ENCODE measurements around the gene DUSP15. TPM values are rescaled to one million over a fixed set of nuclear protein-coding genes. Genes with fewer than 3 reads are reported as not detected.

Gene DUSP15
- total RNA-seq, 1 experiment from 2014 or later, result not detected

DNA sequence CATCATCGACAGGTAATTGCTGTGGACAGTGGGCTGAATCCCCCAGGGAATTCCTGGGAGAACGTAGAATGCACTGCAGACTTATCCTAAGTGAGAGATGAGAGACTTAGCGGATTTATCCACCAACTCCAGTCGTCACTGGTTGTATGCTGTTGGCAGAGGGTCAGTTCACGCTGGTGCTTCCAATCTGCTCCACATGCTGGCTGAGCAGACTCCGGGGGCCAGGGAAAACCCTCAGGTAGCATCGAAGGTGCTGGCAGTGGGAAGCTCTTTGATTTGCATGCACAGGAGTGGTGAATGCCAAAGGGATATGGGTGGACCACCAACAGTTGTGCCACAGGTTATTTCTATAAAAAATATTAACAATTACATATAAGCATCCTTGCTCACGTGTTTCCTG lies 20.3 kb upstream of the DUSP15 start:
- ATAC-seq (no peak), DNase-seq (no peak)
- BruUV-seq (replicated peaks), result no TSS peak
- Histone ChIP-seq H3K4me2 (ENCODE audit: low read length) (no peak overlapping the region), H3K27ac (ENCODE audit: low read length) (no peak overlapping the region), H3F3A (ENCODE audit: low read length, unreplicated experiment) (no peaks in the 10 kb centered on the region), H3K36me3 (ENCODE audit: low read depth, low read length) (no peaks in the 10 kb centered on the region), H2AFZ (ENCODE audit: low read length) (no peak overlapping the region), H3K4me3 (ENCODE audit: low read length) (no peak overlapping the region), H3K9ac (ENCODE audit: low read length) (no peak overlapping the region), H4K20me1 (ENCODE audit: low read length) (no peaks in the 10 kb centered on the region), H3K4me1 (ENCODE audit: insufficient read depth, low read length) (no peaks in the 10 kb centered on the region), H3K9me3 (ENCODE audit: low read length) (no peaks in the 10 kb centered on the region), H3K27me3 (ENCODE audit: low read length) (peaks cover 27% of the 10 kb centered on the region), H3K79me2 (ENCODE audit: low read length) (no peaks in the 10 kb centered on the region), H3K9me2 (replicated peaks; ENCODE audit: low read length) (no peaks in the 10 kb centered on the region)
- CTCF ChIA-PET, result no interaction called here
- POLR2A ChIA-PET (ENCODE audit: unreplicated experiment), result no interaction called here
- TF ChIP-seq, protein P1, sequence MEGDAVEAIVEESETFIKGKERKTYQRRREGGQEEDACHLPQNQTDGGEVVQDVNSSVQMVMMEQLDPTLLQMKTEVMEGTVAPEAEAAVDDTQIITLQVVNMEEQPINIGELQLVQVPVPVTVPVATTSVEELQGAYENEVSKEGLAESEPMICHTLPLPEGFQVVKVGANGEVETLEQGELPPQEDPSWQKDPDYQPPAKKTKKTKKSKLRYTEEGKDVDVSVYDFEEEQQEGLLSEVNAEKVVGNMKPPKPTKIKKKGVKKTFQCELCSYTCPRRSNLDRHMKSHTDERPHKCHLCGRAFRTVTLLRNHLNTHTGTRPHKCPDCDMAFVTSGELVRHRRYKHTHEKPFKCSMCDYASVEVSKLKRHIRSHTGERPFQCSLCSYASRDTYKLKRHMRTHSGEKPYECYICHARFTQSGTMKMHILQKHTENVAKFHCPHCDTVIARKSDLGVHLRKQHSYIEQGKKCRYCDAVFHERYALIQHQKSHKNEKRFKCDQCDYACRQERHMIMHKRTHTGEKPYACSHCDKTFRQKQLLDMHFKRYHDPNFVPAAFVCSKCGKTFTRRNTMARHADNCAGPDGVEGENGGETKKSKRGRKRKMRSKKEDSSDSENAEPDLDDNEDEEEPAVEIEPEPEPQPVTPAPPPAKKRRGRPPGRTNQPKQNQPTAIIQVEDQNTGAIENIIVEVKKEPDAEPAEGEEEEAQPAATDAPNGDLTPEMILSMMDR (conservative IDR thresholded peaks at IDR 0.05; ENCODE audit: low read depth, low read length), result no peak
- TF ChIP-seq EZH2 (IDR thresholded peaks at IDR 0.05; ENCODE audit: low read length, unreplicated experiment), result no peak
- no peak for TF ChIP-seq EZH2phosphoT487 (IDR thresholded peaks at IDR 0.05; ENCODE audit: borderline replicate concordance, low read length)
- intact Hi-C loops (cut with micrococcal nuclease), result no loop called here

DNA sequence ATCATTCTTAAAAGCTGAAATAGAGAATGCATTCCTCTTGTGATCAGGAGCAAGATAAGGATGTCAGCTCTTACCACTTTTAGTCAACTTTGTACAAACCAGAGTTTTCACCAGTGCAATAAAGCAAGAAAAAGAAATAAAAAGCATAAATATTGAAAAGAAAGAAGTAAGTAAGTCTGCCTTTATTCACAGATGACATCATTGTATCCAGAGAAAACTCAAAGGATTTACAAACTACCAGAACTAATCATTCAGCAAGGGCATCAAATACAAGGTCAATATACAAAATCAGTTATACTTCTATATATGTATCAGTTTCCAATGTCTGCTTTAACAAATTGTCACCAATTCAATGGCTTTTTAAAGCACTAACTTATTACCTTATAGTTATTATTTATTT lies 13.5 kb upstream of the DUSP15 start:
- Histone ChIP-seq H3K79me2 (ENCODE audit: low read length) (no peaks in the 10 kb centered on the region), H3K9ac (ENCODE audit: low read length) (no peak overlapping the region), H3F3A (ENCODE audit: low read length, unreplicated experiment) (no peaks in the 10 kb centered on the region), H3K4me2 (ENCODE audit: low read length) (no peak overlapping the region), H3K4me3 (ENCODE audit: low read length) (no peak overlapping the region), H3K27ac (ENCODE audit: low read length) (no peak overlapping the region), H2AFZ (ENCODE audit: low read length) (no peak overlapping the region), H3K36me3 (ENCODE audit: low read depth, low read length) (no peaks in the 10 kb centered on the region), H3K9me2 (replicated peaks; ENCODE audit: low read length) (no peaks in the 10 kb centered on the region), H4K20me1 (ENCODE audit: low read length) (no peaks in the 10 kb centered on the region), H3K9me3 (ENCODE audit: low read length) (no peaks in the 10 kb centered on the region), H3K4me1 (ENCODE audit: insufficient read depth, low read length) (0 out of 2 replicates have a peak, but pooled peaks cover 9% of the 10 kb centered on the region), H3K27me3 (ENCODE audit: low read length) (peaks cover 13% of the 10 kb centered on the region; the same call in 1 of the 2 replicates)
- ChIA-PET POLR2A (ENCODE audit: unreplicated experiment) (no interaction called here), CTCF (interaction anchor here (0.7 kb wide), 1 partner anchor 936 kb away, joined by 3 read pairs; no protein-coding TSS in a partner anchor)
- BruUV-seq (replicated peaks), result no TSS peak
- DNase-seq (no peak), ATAC-seq (no peak)
- no peak for TF ChIP-seq EZH2phosphoT487 (IDR thresholded peaks at IDR 0.05; ENCODE audit: borderline replicate concordance, low read length)
- TF ChIP-seq, protein P1 (conservative IDR thresholded peaks at IDR 0.05; ENCODE audit: low read depth, low read length), result no peak
- no peak for TF ChIP-seq EZH2 (IDR thresholded peaks at IDR 0.05; ENCODE audit: low read length, unreplicated experiment)
- intact Hi-C loops (cut with micrococcal nuclease), result no loop called here

DNA sequence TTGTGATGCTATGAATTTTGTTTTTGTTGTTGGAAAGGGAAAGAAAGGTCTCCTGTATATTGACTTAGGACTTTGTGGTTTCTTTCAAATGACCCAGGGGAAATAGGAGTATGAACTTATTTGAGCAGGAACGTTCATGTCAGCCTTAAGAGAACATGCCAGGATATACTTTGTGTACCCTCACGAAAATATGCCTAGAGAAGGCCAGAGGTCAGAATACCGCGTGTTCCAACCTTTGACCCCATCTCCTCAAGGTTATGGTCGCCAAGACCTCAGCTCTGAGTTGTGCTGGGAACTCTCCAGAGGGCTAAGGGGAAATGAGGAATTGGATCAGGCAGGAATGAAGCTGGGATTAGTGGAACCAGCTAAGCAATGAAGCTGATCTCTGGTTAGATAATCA lies 11.6 kb upstream of the DUSP15 start:
- no TSS peak for BruUV-seq (replicated peaks)
- H3K79me2 ChIP-seq (ENCODE audit: low read length), result no peaks in the 10 kb centered on the region
- H3K27me3 ChIP-seq (ENCODE audit: low read length), result peaks cover 13% of the 10 kb centered on the region; the same call in 1 of the 2 replicates
- H3K4me1 ChIP-seq (ENCODE audit: insufficient read depth, low read length), result 0 out of 2 replicates have a peak, but pooled peaks cover 9% of the 10 kb centered on the region
- no peak for DNase-seq
- H4K20me1 ChIP-seq (ENCODE audit: low read length), result no peaks in the 10 kb centered on the region
- H3K4me2 ChIP-seq (ENCODE audit: low read length), result no peak overlapping the region
- H3K27ac ChIP-seq (ENCODE audit: low read length), result no peak overlapping the region
- no peak overlapping the region for H3K4me3 ChIP-seq (ENCODE audit: low read length)
- H2AFZ ChIP-seq (ENCODE audit: low read length), result no peak overlapping the region
- no peaks in the 10 kb centered on the region for H3K36me3 ChIP-seq (ENCODE audit: low read depth, low read length)
- CTCF ChIA-PET, result no interaction called here
- H3K9ac ChIP-seq (ENCODE audit: low read length), result no peak overlapping the region
- TF ChIP-seq, protein P1 (conservative IDR thresholded peaks at IDR 0.05; ENCODE audit: low read depth, low read length), result no peak
- TF ChIP-seq EZH2 (IDR thresholded peaks at IDR 0.05; ENCODE audit: low read length, unreplicated experiment), result no peak
- no peak for TF ChIP-seq EZH2phosphoT487 (IDR thresholded peaks at IDR 0.05; ENCODE audit: borderline replicate concordance, low read length)
- intact Hi-C loops (cut with micrococcal nuclease), result no loop called here
- H3K9me3 ChIP-seq (ENCODE audit: low read length), result peaks cover 6% of the 10 kb centered on the region; the same call in 1 of the 2 replicates
- no peak for ATAC-seq
- POLR2A ChIA-PET (ENCODE audit: unreplicated experiment), result no interaction called here
- H3F3A ChIP-seq (ENCODE audit: low read length, unreplicated experiment), result no peaks in the 10 kb centered on the region
- no peaks in the 10 kb centered on the region for H3K9me2 ChIP-seq (replicated peaks; ENCODE audit: low read length)
